HG02884 (cell line): ENCODE measurements around the gene STUB1.
"Not testable (repeated sequence)": the region's sequence is repeated elsewhere in the genome, so short reads cannot be mapped to it uniquely, and the experiment has no call there.

Experiments
- ATAC-seq: cut with Tn5 transposase; IDR thresholded peaks from one replicate; pipeline ENCODE4 v1.9.1; 2021; ENCODE audit warnings: mild to moderate bottlenecking, moderate library complexity; ENCODE audit not compliant: unreplicated experiment

Gene STUB1

GRCh38 chr16:710500-711075 lies 30.4 kb downstream of the STUB1 start:
- ATAC-seq, result no peak

GRCh38 chr16:711084-711483 lies 30.9 kb downstream of the STUB1 start:
- no peak for ATAC-seq

- ATAC-seq, result no peak
Measured at GRCh38 chr16:711548-712320, 31.5 kb downstream of the STUB1 start.

- ATAC-seq, result not testable (repeated sequence)
Measured at GRCh38 chr16:712740-713250, 32.6 kb downstream of the STUB1 start.

DNA sequence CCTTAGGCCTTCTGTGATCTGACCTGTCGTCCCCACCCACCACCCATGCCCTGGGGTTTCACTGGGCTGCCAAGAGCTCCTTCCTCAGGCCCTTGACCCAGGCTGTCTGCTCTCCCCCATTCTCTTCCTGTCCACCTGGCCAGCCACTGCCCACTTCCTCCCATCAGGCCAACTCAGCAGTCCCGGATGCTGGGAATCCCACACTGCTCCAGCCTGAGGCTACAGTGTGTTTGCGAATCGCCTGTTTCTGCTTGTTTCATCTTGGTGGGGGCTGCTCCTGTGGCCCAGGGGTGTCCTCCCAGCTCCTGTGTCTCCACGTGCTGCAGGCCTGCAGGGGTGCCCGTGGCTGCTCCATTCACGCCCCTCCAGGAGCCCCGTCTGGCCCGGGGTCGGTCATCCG lies 33.9 kb downstream of the STUB1 start:
- ATAC-seq, result no peak

DNA sequence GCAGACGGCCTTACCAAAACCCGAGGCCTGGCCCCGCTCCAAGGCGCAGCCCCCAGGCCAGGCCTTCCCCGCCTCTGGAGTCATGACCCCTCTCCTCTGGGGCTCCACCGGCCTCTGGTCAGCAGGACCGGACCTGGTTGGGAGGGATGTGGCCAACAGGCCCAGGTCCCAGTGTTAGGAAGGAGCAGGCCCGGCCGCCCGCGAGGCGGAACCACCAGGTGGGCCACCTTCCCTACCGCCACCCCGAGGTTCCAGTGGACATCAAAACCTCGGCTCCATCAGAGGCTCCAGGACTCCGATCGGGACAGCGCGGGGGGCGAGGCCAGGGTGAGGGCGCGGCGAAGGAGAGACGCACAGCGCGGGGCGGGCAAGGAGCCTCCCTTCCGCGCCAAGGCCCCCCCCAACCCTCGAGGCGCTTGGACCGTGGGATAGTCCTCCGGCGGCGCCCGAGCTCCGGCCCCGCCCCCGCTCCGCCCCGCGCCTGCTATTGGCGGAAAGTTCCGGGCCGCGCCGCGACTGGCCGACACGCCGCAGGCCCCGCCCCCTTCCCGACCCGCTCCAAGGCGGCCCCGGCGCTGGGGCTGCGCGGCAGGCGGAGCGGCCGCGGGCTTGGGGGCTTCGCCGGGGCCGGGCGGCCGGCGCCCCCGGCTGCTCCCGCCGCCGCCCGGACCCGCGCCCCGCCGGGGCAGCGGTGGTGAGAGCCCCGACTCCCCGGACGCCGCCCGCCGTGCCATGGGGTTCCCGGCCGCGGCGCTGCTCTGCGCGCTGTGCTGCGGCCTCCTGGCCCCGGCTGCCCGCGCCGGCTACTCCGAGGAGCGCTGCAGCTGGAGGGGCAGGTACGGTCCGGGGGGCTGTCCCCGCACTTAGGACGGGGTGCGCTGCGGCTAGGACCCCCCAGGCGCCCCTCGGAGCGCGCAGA lies 34.6 kb downstream of the STUB1 start, which contains the start of gene METRN:
TSS of gene METRN (plus strand) at position 561 of the 919 bp plus-strand sequence. CDS start at position 733, 172 bp downstream.
- peak; percentile 63 for ATAC-seq

- no peak for ATAC-seq
Measured at GRCh38 chr16:715477-716199, 35.4 kb downstream of the STUB1 start.

DNA sequence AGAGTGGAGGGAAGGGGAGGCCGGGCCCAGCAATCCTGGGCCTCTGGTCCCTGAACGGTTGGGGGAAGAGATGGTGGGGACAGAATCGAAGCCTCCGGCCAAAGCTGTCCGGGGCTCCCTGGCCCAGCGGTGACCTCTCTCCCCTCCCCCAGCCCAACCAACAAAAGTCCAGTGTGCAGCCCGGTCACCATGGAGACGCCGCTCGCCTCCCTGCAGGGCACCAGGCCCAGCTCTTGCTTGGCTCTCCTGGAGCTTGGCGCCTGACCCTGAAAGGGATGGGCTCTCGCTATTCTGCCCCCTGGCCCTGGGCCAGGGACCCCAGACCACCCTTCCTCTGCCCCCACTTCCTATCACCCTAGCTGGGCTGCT lies 36.0 kb downstream of the STUB1 start:
- no peak for ATAC-seq

GRCh38 chr16:716768-717325 lies 36.6 kb downstream of the STUB1 start:
- no peak for ATAC-seq

DNA sequence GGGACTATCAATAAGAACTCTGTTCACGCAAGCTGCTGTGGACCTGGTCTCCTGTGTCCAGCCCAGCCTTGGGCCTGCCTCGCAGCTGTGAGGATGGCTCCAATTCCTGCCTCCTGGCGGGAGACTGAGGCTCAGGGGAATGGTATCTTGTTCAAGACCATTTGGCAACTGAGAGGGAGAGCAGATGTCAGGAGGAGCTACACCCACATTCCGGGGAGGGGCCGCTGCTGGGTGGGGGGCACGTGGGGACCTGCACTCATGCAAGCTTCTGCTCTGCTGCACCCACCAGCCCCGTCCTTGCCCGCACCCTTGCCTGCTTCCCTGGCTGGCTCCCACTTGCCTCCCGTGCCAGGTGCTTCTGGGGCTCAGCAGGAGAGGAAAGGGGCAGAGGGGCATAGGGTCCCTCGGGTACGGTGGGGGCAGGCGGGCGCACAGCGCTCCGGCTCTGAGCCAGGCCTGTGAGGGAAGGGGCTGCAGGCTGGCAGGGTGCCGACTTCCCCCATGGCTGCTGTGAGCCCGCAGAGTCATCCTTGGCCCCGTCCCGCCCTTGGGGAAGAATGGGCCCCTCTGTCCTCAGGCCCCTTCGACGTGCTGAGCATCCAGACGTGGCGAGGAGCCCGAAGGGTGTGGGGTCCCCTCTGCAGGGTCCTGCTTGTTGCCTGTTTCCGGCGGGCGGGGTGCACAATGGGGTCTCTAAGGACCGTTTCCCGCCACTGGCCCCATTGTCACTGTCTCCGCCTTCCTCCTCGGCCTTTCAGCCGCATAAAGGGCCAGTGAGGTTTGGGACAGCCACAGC lies 37.4 kb downstream of the STUB1 start:
- no peak for ATAC-seq

DNA sequence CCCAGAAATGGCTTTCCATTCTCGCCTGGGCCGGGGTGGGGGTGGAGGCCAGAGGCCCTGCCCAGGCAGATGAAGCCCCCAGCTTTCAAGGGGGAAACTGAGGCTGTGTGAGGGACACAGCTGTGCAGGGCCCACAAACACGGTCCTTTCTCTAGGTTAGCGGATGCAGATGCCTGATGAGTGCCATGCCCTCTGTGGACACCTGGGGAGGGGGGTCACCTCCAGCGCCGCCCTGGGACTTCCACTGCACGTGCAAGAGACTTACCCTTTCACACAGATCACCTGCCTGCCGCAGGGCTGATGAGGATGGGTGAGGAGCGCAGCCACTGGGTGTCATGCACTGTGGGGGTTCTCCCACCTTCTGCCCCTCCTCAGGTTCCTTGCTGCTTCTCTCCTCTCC lies 38.2 kb downstream of the STUB1 start:
- no peak for ATAC-seq

GRCh38 chr16:718922-719321 lies 38.7 kb downstream of the STUB1 start:
- ATAC-seq, result no peak

DNA sequence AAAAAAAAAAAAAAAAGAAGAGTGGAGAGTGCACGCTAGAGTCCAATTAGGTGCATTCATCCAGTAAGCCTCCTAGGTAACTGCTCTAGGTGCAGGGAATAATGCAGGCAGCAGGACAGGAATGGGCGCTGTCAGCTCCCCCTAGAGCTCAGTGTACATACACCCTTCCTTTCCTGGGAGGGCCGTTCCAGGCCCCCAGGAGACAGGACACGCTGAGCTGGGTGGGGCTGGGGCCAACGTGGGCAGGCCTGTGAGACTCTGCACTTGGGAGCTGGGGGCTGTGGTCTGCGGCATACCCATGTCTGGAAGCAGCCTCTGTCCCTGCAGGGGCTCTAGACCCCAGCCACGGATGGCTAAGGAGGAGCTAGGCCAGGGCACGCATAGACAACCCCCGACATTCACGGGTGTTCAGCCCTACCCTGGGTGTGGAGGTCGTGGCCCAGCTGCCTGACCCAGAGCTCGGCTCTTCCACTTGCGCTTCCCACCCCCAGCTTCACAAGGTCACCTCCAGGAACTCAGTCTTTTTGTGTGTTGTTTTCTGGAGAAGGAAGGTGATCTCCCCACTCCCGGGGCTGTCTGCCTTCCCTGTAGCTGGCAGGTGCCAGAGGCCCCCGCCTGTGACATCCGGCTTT lies 39.7 kb downstream of the STUB1 start:
- ATAC-seq, result no peak

DNA sequence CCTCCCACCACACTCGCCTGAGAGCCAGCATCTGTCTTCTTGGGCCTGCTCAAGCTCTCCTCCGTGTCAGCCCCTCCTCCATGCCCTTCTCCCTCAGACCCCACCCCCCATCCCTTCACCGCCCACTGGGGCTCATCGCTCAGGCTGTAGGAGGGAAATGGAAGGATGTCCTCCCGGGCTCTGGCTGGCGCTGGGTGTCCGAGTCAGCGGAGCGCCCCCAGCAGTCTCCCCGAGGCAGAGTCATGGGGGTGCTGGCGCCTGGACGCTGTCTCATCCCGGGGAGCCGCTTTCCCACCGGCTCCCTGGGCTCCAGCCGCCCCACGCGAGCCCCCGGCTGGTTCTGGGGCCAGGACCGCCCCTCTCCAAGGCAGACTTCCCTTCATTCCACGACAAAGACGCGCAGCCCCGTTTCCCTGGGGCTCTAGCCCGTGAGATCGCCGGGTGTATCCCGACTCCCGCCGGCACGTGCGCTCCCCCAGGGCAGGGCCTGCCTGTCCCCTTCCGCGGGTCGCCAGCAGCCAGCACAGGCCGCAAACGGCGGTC lies 40.3 kb downstream of the STUB1 start:
- ATAC-seq, result no peak

DNA sequence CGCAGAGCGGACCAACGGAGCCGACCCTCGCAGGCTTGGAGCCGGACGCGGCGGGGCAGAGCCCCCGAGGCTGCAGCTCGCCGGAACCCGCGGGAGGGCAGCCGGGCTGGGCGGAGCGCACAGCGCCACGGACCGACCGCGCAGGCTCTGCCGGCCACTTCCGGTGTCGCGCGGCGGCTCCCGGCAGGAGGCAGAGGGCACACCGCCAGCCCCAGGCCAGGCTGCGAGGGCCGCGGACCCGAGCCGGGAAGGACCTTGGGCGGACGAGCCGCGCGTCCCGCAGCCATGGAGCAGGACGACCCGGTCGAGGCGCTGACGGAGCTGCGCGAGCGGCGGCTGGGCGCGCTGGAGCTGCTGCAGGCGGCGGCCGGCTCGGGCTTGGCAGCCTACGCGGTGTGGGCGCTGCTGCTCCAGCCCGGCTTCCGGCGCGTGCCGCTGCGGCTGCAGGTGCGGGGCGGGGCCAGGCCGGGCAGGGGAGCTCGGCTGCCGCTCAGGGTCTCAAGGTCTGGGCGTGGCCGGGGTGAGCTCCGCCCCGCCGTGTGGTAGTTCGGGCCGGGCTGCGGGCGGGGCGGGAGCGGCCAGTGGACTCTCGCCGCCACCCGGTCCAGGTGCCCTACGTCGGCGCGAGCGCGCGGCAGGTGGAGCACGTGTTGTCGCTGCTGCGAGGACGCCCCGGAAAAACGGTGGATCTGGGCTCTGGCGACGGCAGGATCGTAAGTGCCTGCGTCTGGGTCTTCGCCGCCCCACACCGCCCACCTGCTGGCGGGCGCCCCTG lies 41.0 kb downstream of the STUB1 start, which contains the start of gene ANTKMT:
TSS of gene ANTKMT (plus strand) at position 157 of the 775 bp plus-strand sequence. CDS start at position 286, 129 bp downstream.
- peak; percentile 69 for ATAC-seq

GRCh38 chr16:721765-722540 lies 41.7 kb downstream of the STUB1 start:
- no peak for ATAC-seq
